ENCODE measurements around the gene ZNF609.
"Not testable (repeated sequence)": the region's sequence is repeated elsewhere in the genome, so short reads cannot be mapped to it uniquely, and the experiment has no call there.

Gene ZNF609

GRCh38 chr15:64459066-64459781, 1.2 kb upstream of the ZNF609 start:
- no peak for DNase-seq (ENCODE audit: low read depth in 2 of 2)

GRCh38 chr15:64460724-64461720, 644 bp downstream of the ZNF609 start:
- peak in 1 of 2 donors; percentile 7 for DNase-seq (ENCODE audit: low read depth in 2 of 2)

GRCh38 chr15:64461721-64462162, 1.4 kb downstream of the ZNF609 start:
- DNase-seq (ENCODE audit: low read depth in 2 of 2), result no peak

- DNase-seq (ENCODE audit: low read depth in 2 of 2), result no peak
These were observed 2.1 kb downstream of the ZNF609 start for GRCh38 chr15:64462492-64462891.

- DNase-seq (ENCODE audit: low read depth in 2 of 2), result no peak
These were observed 4.1 kb downstream of the ZNF609 start for GRCh38 chr15:64464276-64465005.

- no peak for DNase-seq (ENCODE audit: low read depth in 2 of 2)
These were observed 6.2 kb downstream of the ZNF609 start for GRCh38 chr15:64466408-64467141.

- no peak for DNase-seq (ENCODE audit: low read depth in 2 of 2)
These were observed 11.8 kb downstream of the ZNF609 start for GRCh38 chr15:64472161-64472560.

- no peak for DNase-seq (ENCODE audit: low read depth in 2 of 2)
These were observed 14.5 kb downstream of the ZNF609 start for GRCh38 chr15:64474846-64475245.

GRCh38 chr15:64476550-64476949, 16.2 kb downstream of the ZNF609 start:
- DNase-seq (ENCODE audit: low read depth in 2 of 2), result no peak

- DNase-seq (ENCODE audit: low read depth in 2 of 2), result no peak
These were observed 18.5 kb downstream of the ZNF609 start for GRCh38 chr15:64478863-64479262.

GRCh38 chr15:64480891-64481290, 20.5 kb downstream of the ZNF609 start:
- DNase-seq (ENCODE audit: low read depth in 2 of 2), result no peak

- DNase-seq (ENCODE audit: low read depth in 2 of 2), result no peak
These were observed 23.4 kb downstream of the ZNF609 start for GRCh38 chr15:64483749-64484148.

- no peak for DNase-seq (ENCODE audit: low read depth in 2 of 2)
These were observed 25.4 kb downstream of the ZNF609 start for GRCh38 chr15:64485796-64486195.

- no peak for DNase-seq (ENCODE audit: low read depth in 2 of 2)
These were observed 30.4 kb downstream of the ZNF609 start for GRCh38 chr15:64490598-64491259.

GRCh38 chr15:64493641-64494040, 33.3 kb downstream of the ZNF609 start:
- no peak for DNase-seq (ENCODE audit: low read depth in 2 of 2)

- DNase-seq (ENCODE audit: low read depth in 2 of 2), result not testable (repeated sequence)
These were observed 35.6 kb downstream of the ZNF609 start for GRCh38 chr15:64495968-64496367.

- no peak for DNase-seq (ENCODE audit: low read depth in 2 of 2)
These were observed 40.5 kb downstream of the ZNF609 start for GRCh38 chr15:64500695-64501395.

GRCh38 chr15:64501396-64501715, 41.0 kb downstream of the ZNF609 start:
- DNase-seq (ENCODE audit: low read depth in 2 of 2), result no peak

- DNase-seq (ENCODE audit: low read depth in 2 of 2), result no peak
These were observed 41.8 kb downstream of the ZNF609 start for GRCh38 chr15:64502151-64502550.

GRCh38 chr15:64502551-64502950, 42.2 kb downstream of the ZNF609 start:
- no peak for DNase-seq (ENCODE audit: low read depth in 2 of 2)

Measured in stimulated activated CD8-positive, alpha-beta memory T cell treated with anti-CD3 and anti-CD28 coated beads, Interleukin-15, amount 100 ng/mL, for 4 hours (primary cell).